WTC11 (cell line): Measurements from ENCODE around the gene ID3. TPM values are rescaled to one million over a fixed set of nuclear protein-coding genes. Genes with fewer than 3 reads are reported as not detected.

Source experiments
- AFF4 ChIP-seq: sonication (generic); formaldehyde crosslinking; IDR thresholded peaks from 2 replicates; pipeline ENCODE4 v1.8.1; 2023; ENCODE audit warnings: mild to moderate bottlenecking, missing genetic modification reagents, borderline replicate concordance
- AR ChIP-seq: fragments of 250-450 bp; sonication (Bioruptor Pico); IDR thresholded peaks from 2 replicates; pipeline ENCODE4 v1.9.0; 2021; ENCODE audit warnings: mild to moderate bottlenecking
- ATF2 ChIP-seq: sonication (generic); formaldehyde crosslinking; IDR thresholded peaks from 2 replicates; pipeline ENCODE4 v1.8.1; 2022; ENCODE audit warnings: low read depth, missing genetic modification reagents, borderline replicate concordance
- CBFB ChIP-seq: sonication (generic); formaldehyde crosslinking; IDR thresholded peaks from 2 replicates; pipeline ENCODE4 v1.8.1; 2022; ENCODE audit warnings: mild to moderate bottlenecking, low read depth, missing genetic modification reagents
- CDX4 ChIP-seq: fragments of 250-450 bp; sonication (Bioruptor Pico); IDR thresholded peaks from 2 replicates; pipeline ENCODE4 v1.9.0; 2021; ENCODE audit warnings: moderate library complexity, mild to moderate bottlenecking, inconsistent platforms, borderline replicate concordance
- CREB1 ChIP-seq: sonication (generic); formaldehyde crosslinking; IDR thresholded peaks from 2 replicates; pipeline ENCODE4 v1.8.0; 2023; ENCODE audit warnings: mild to moderate bottlenecking, missing genetic modification reagents
- CTCF ChIP-seq: fragments of 200-600 bp; IDR thresholded peaks from 2 replicates; pipeline ENCODE4 v1.8.0; 2022; ENCODE audit warnings: antibody characterized with exemption
- EMX1 ChIP-seq: fragments of 250-450 bp; sonication (Bioruptor Pico); IDR thresholded peaks from 2 replicates; pipeline ENCODE4 v1.8.0; 2021; ENCODE audit warnings: mild to moderate bottlenecking
- FOXP1 ChIP-seq: sonication (generic); formaldehyde crosslinking; IDR thresholded peaks from 2 replicates; pipeline ENCODE4 v1.8.0; 2022; ENCODE audit warnings: missing genetic modification reagents, mild to moderate bottlenecking, moderate library complexity, borderline replicate concordance
- GABPB1 ChIP-seq: sonication (generic); formaldehyde crosslinking; IDR thresholded peaks from 2 replicates; pipeline ENCODE4 v1.8.1; 2023; ENCODE audit warnings: mild to moderate bottlenecking, missing genetic modification reagents
- GRHL2 ChIP-seq: fragments of 250-450 bp; sonication (Bioruptor Pico); IDR thresholded peaks from 2 replicates; pipeline ENCODE4 v1.8.0; 2022; ENCODE audit warnings: mild to moderate bottlenecking, moderate library complexity; ENCODE audit not compliant: insufficient replicate concordance, severe bottlenecking
- GTF2I ChIP-seq: fragments of 250-450 bp; sonication (Bioruptor Pico); conservative IDR thresholded peaks from 2 replicates; pipeline ENCODE4 v1.4.0; 2021; ENCODE audit warnings: mild to moderate bottlenecking
- HMGA2 ChIP-seq: fragments of 250-450 bp; sonication (Bioruptor Pico); IDR thresholded peaks from 2 replicates; pipeline ENCODE4 v1.4.0; 2021; ENCODE audit warnings: mild to moderate bottlenecking, moderate library complexity
- NFATC4 ChIP-seq: fragments of 250-450 bp; sonication (Bioruptor Pico); IDR thresholded peaks from 2 replicates; pipeline ENCODE4 v1.9.0; 2021; ENCODE audit warnings: mild to moderate bottlenecking
- NFYB ChIP-seq: sonication (generic); formaldehyde crosslinking; conservative IDR thresholded peaks from 2 replicates; pipeline ENCODE4 v1.8.0; 2022; ENCODE audit warnings: low read depth, missing genetic modification reagents
- PRDM15 ChIP-seq: sonication (generic); formaldehyde crosslinking; IDR thresholded peaks from 2 replicates; pipeline ENCODE4 v1.8.0; 2022; ENCODE audit warnings: missing genetic modification reagents
- STAT6 ChIP-seq: sonication (generic); formaldehyde crosslinking; conservative IDR thresholded peaks from 2 replicates; pipeline ENCODE4 v1.8.1; 2023; ENCODE audit warnings: mild to moderate bottlenecking, low read depth, missing genetic modification reagents, moderate library complexity
- TEAD1 ChIP-seq: sonication (generic); formaldehyde crosslinking; IDR thresholded peaks from 2 replicates; pipeline ENCODE4 v1.8.0; 2022; ENCODE audit warnings: mild to moderate bottlenecking, missing genetic modification reagents
- ZNF121 ChIP-seq: sonication (generic); formaldehyde crosslinking; IDR thresholded peaks from 2 replicates; pipeline ENCODE4 v1.8.0; 2023; ENCODE audit warnings: missing genetic modification reagents
- ZNF138 ChIP-seq: sonication (generic); formaldehyde crosslinking; conservative IDR thresholded peaks from 2 replicates; pipeline ENCODE4 v1.8.1; 2022; ENCODE audit warnings: mild to moderate bottlenecking, moderate library complexity, missing genetic modification reagents
- ZNF317 ChIP-seq: sonication (generic); formaldehyde crosslinking; IDR thresholded peaks from 2 replicates; pipeline ENCODE4 v1.8.1; 2023; ENCODE audit warnings: low read depth, mild to moderate bottlenecking, moderate library complexity, missing genetic modification reagents, borderline replicate concordance
- total RNA-seq: library from RNA; stranded (reverse); gene quantifications from 3 replicates; pipeline ENCODE4 v1.2.3, GENCODE V29; 2021

The ID3 gene
- total RNA-seq, 1 experiment from 2014 or later, result 168 TPM

GRCh38 chr1:23554481-23555269, 4.6 kb downstream of the ID3 start (continued):
- TF ChIP-seq CBFB (CRISPR knock-in tag) (no peak), GABPB1 (CRISPR knock-in tag) (no peak; the same call in 1 of the 2 replicates), GRHL2 (CRISPR knock-in tag) (no peak), ATF2 (CRISPR knock-in tag) (no peak), NFYB (CRISPR knock-in tag) (no peak), CDX4 (no peak), ZNF138 (CRISPR knock-in tag) (no peak), TEAD1 (CRISPR knock-in tag) (peak; percentile 68; the same call in 1 of the 2 replicates), FOXP1 (CRISPR knock-in tag) (no peak; the same call in 1 of the 2 replicates), CTCF (no peak), CREB1 (CRISPR knock-in tag) (no peak), PRDM15 (CRISPR knock-in tag) (no peak), NFATC4 (CRISPR knock-in tag) (no peak), STAT6 (CRISPR knock-in tag) (no peak), EMX1 (CRISPR knock-in tag) (no peak), GTF2I (CRISPR knock-in tag) (no peak), ZNF317 (CRISPR knock-in tag) (no peak), AR (CRISPR knock-in tag) (no peak), AFF4 (CRISPR knock-in tag) (no peak; the same call in 1 of the 2 replicates), HMGA2 (no peak), ZNF121 (no peak)
